K562 (cell line): ENCODE data around the gene GEMIN8. TPM values are rescaled to one million over a fixed set of nuclear protein-coding genes. Genes with fewer than 3 reads are reported as not detected.

ENCODE experiments used
- ARNT ChIP-seq, 2 experiments: fragments of 450-650 bp; IDR thresholded peaks; 2 replicates each; pipeline ENCODE4 v1.6.1; 2016; ENCODE audit warnings: mild to moderate bottlenecking in 1 of 2
- ATF3 ChIP-seq, 2 experiments: fragments of 450-650 bp in 1 of 2; sonication (generic) in 1 of 2; formaldehyde crosslinking in 1 of 2; IDR thresholded peaks in 1 of 2; conservative IDR thresholded peaks in 1 of 2; 2 replicates each; pipeline versions ENCODE4 v1.6.1 to v1.8.1; 2016 to 2023; ENCODE audit warnings: mild to moderate bottlenecking in 2 of 2, moderate library complexity in 2 of 2, inconsistent platforms in 1 of 2, missing genetic modification reagents in 1 of 2
- BHLHE40 ChIP-seq: IDR thresholded peaks from 2 replicates; pipeline ENCODE4 v1.6.1; 2011; ENCODE audit warnings: low read length, improper control_type of control experiment
- CTCF ChIP-seq, 3 experiments: IDR thresholded peaks in 2 of 3; conservative IDR thresholded peaks in 1 of 3; 2 replicates each; pipeline ENCODE4 v1.5.1; 2011 to 2012; ENCODE audit warnings: low read length in 3 of 3, mild to moderate bottlenecking in 3 of 3, control low read depth in 2 of 3, improper control_type of control experiment in 1 of 3, inconsistent platforms in 1 of 3, low read depth in 1 of 3, mixed read lengths in 1 of 3, moderate library complexity in 1 of 3; ENCODE audit not compliant: insufficient read depth in 2 of 3
- FOXA3 ChIP-seq, 2 experiments: fragments of 450-650 bp in 1 of 2; sonication (generic) in 1 of 2; formaldehyde crosslinking; IDR thresholded peaks in 1 of 2; conservative IDR thresholded peaks in 1 of 2; 2 replicates each; pipeline versions ENCODE4 v1.4.0 to v1.8.0; 2020 to 2022; ENCODE audit warnings: mild to moderate bottlenecking in 2 of 2, missing genetic modification reagents in 1 of 2
- HDAC1 ChIP-seq, 2 experiments: fragments of 450-650 bp; IDR thresholded peaks; 2 replicates each; pipeline ENCODE4 v1.6.1; 2016 to 2017; ENCODE audit warnings: inconsistent platforms in 1 of 2, mild to moderate bottlenecking in 1 of 2, moderate library complexity in 1 of 2
- HDAC3 ChIP-seq: fragments of 450-650 bp; IDR thresholded peaks from 2 replicates; pipeline ENCODE4 v1.6.1; 2018; ENCODE audit warnings: borderline replicate concordance, mild to moderate bottlenecking, moderate library complexity; ENCODE audit not compliant: partially characterized antibody
- HNRNPLL ChIP-seq: fragments of 200-400 bp; formaldehyde crosslinking; IDR thresholded peaks from 2 replicates; pipeline ENCODE4 v1.6.1; 2017; ENCODE audit warnings: low read length, low read depth, mild to moderate bottlenecking; ENCODE audit not compliant: poor library complexity, severe bottlenecking
- HOXB6 ChIP-seq: fragments of 250-450 bp; sonication (Bioruptor Pico); IDR thresholded peaks from 2 replicates; pipeline ENCODE4 v1.5.1; 2022; ENCODE audit warnings: mild to moderate bottlenecking, borderline replicate concordance
- MTA2 ChIP-seq: fragments of 450-650 bp; IDR thresholded peaks from 2 replicates; pipeline ENCODE4 v1.6.1; 2016; ENCODE audit warnings: low read depth
- NBN ChIP-seq: fragments of 450-650 bp; IDR thresholded peaks from 2 replicates; pipeline ENCODE4 v1.6.1; 2016; ENCODE audit warnings: low read depth, mild to moderate bottlenecking
- RCOR1 ChIP-seq, 2 experiments: IDR thresholded peaks; 2 replicates each; pipeline ENCODE4 v1.6.1; 2012; ENCODE audit warnings: low read depth in 2 of 2, low read length in 2 of 2, borderline replicate concordance in 1 of 2, improper control_type of control experiment in 1 of 2
- SMARCA4 ChIP-seq: fragments of 450-650 bp; IDR thresholded peaks from 2 replicates; pipeline ENCODE4 v1.6.1; 2016
- SMARCC2 ChIP-seq: fragments of 450-650 bp; IDR thresholded peaks from 2 replicates; pipeline ENCODE4 v1.6.1; 2017; ENCODE audit warnings: antibody characterized with exemption, moderate library complexity, mild to moderate bottlenecking, low read depth
- TAF1 ChIP-seq: IDR thresholded peaks from 2 replicates; pipeline ENCODE4 v1.6.1; 2011; ENCODE audit warnings: mild to moderate bottlenecking, low read length, moderate library complexity; ENCODE audit not compliant: insufficient read depth, control insufficient read depth, severe bottlenecking; ENCODE audit errors: extremely low read depth
- TRIM24 ChIP-seq, 2 experiments: fragments of 450-650 bp; IDR thresholded peaks; 2 replicates each; pipeline ENCODE4 v1.6.1; 2016
- TRIM28 ChIP-seq: fragments of 450-650 bp; IDR thresholded peaks from 2 replicates; pipeline ENCODE4 v1.6.1; 2017
- YY1 ChIP-seq, 3 experiments: IDR thresholded peaks; 2 replicates each; pipeline ENCODE4 v1.6.1; 2011; ENCODE audit warnings: low read length in 2 of 3, mild to moderate bottlenecking in 2 of 3, moderate library complexity in 2 of 3, borderline replicate concordance in 1 of 3, control low read depth in 1 of 3, low read depth in 1 of 3; ENCODE audit not compliant: insufficient read depth in 3 of 3, insufficient replicate concordance in 2 of 3, control insufficient read depth in 1 of 3, insufficient read length in 1 of 3; ENCODE audit errors: extremely low read depth in 1 of 3
- ZNF24 ChIP-seq: fragments of 450-650 bp; IDR thresholded peaks from 2 replicates; pipeline ENCODE4 v1.6.1; 2016
- ZNF584 ChIP-seq: fragments of 200-800 bp; sonication (Bioruptor generic); IDR thresholded peaks from 2 replicates; pipeline ENCODE4 v1.6.1; 2016; ENCODE audit warnings: low read depth, mild to moderate bottlenecking, missing genetic modification characterization, missing compliant biosample characterization
- ZNF639 ChIP-seq, 2 experiments: fragments of 200-800 bp in 1 of 2; sonication (Bioruptor generic) in 1 of 2; sonication (generic) in 1 of 2; formaldehyde crosslinking in 1 of 2; IDR thresholded peaks in 1 of 2; conservative IDR thresholded peaks in 1 of 2; 2 replicates each; pipeline versions ENCODE4 v1.5.0 to v1.6.1; 2016 to 2020; ENCODE audit warnings: missing compliant biosample characterization in 1 of 2, missing genetic modification characterization in 1 of 2, missing genetic modification reagents in 1 of 2
- ZNF76 ChIP-seq: fragments of 250-450 bp; sonication (Bioruptor Pico); IDR thresholded peaks from 2 replicates; pipeline ENCODE4 v1.4.0; 2020; ENCODE audit warnings: mild to moderate bottlenecking, moderate library complexity, borderline replicate concordance
- polyA plus RNA-seq, 8 experiments: library from polyadenylated mRNA; depleted of rRNA in 4 of 8; stranded (reverse) in 5 of 8; unstranded in 3 of 8; fragments of >200 nt; fragmentation: Nextera tagmentation in 2 of 8; fragmentation: Illumina TruSeq in 1 of 8; extraction: Ambion mirVana in 2 of 8; extraction: Trizol in 1 of 8; gene quantifications; 2 replicates each; pipeline versions ENCODE4 v1.2.1 to v1.2.3, GENCODE V29; 2011 to 2014; ENCODE audit warnings: inconsistent platforms in 1 of 8, missing spikeins in 1 of 8
- total RNA-seq, 7 experiments: library from RNA; depleted of rRNA in 6 of 7; stranded (reverse); fragments of >200 nt in 6 of 7; fragmentation: Illumina TruSeq in 2 of 7; extraction: Trizol in 2 of 7; gene quantifications; 2 replicates each; pipeline versions ENCODE4 v1.2.1 to v1.2.3, GENCODE V29; 2011 to 2021; ENCODE audit warnings: low replicate concordance in 1 of 7

Gene GEMIN8
- total and polyA plus RNA-seq, 9 of the 15 experiments (the other 6 are each of a cell fraction or from before 2014, with no cell fraction given), result 10.9 to 29.1 (median 16.9) TPM

- TF ChIP-seq YY1 (IDR thresholded peaks at IDR 0.05; ENCODE audit: borderline replicate concordance in 1 of 3, control insufficient read depth in 1 of 3, extremely low read depth in 1 of 3, insufficient read depth in 3 of 3, insufficient read length in 1 of 3, insufficient replicate concordance in 2 of 3, low read depth in 1 of 3, low read length in 2 of 3), result peak in 1 of 3 experiments; percentile 78
- peak; percentile 62 to 68; a peak in 3 of 4 replicates for TF ChIP-seq TRIM24 (IDR thresholded peaks at IDR 0.05)
- TF ChIP-seq SMARCC2, result peak; percentile 96
- TF ChIP-seq ZNF24, result peak; percentile 72; the same call in 1 of the 2 replicates
- TF ChIP-seq ATF3 (IDR thresholded peaks at IDR 0.05), result peak; percentile 95
- TF ChIP-seq ATF3 (CRISPR knock-in tag; conservative IDR thresholded peaks at IDR 0.05), result peak; percentile 94
- peak in 1 of 2 experiments; percentile 40; a peak in 1 of 4 replicates for TF ChIP-seq ZNF639 (CRISPR knock-in tag; conservative IDR thresholded peaks at IDR 0.05 in 1 of 2, IDR thresholded peaks at IDR 0.05 in 1 of 2)
- TF ChIP-seq SMARCA4, result peak; percentile 98
- TF ChIP-seq HOXB6 (CRISPR knock-in tag), result no peak
- no peak for TF ChIP-seq TRIM28
- peak in 1 of 2 experiments; percentile 57; a peak in 1 of 4 replicates for TF ChIP-seq ARNT (IDR thresholded peaks at IDR 0.05)
- peak; percentile 58 for TF ChIP-seq BHLHE40
- TF ChIP-seq FOXA3 (CRISPR knock-in tag; conservative IDR thresholded peaks at IDR 0.05 in 1 of 2, IDR thresholded peaks at IDR 0.05 in 1 of 2), result peak; percentile 73 to 89
- peak in 1 of 2 experiments; percentile 92; a peak in 2 of 4 replicates for TF ChIP-seq RCOR1 (IDR thresholded peaks at IDR 0.05; ENCODE audit: borderline replicate concordance in 1 of 2, low read depth in 2 of 2, low read length in 2 of 2)
- TF ChIP-seq HDAC3, result peak; percentile 29
- TF ChIP-seq MTA2, result peak; percentile 51
- TF ChIP-seq TAF1, result peak; percentile 40
- TF ChIP-seq NBN, result peak; percentile 79
- peak; percentile 90 for TF ChIP-seq HNRNPLL
- 0 out of 6 replicates have a peak, but pooled peaks of 1 of the 3 experiments have one; percentile 6 for TF ChIP-seq CTCF (IDR thresholded peaks at IDR 0.05 in 2 of 3, conservative IDR thresholded peaks at IDR 0.05 in 1 of 3; ENCODE audit: insufficient read depth in 2 of 3, low read depth in 1 of 3, low read length in 3 of 3)
- no peak for TF ChIP-seq ZNF584 (CRISPR knock-in tag)
- peak in 1 of 2 experiments; percentile 54; a peak in 1 of 4 replicates for TF ChIP-seq HDAC1 (IDR thresholded peaks at IDR 0.05)
- TF ChIP-seq ZNF76 (CRISPR knock-in tag), result no peak
Measured at GRCh38 chrX:14064626-14065432, 35.1 kb upstream of the GEMIN8 start (continued).
